NB4 (cell line): ENCODE data around the gene OBSCN.
A peak's percentile ranks its signal among the peaks of the same experiment; 100 is the strongest.

Source experiments
- CTCF ChIP-seq: IDR thresholded peaks from one replicate; pipeline ENCODE4 v1.5.1; 2012; ENCODE audit warnings: low read depth, low read length
- MAX ChIP-seq: IDR thresholded peaks from 2 replicates; pipeline ENCODE4 v1.6.1; 2011; ENCODE audit warnings: low read depth, low read length

GRCh38 chr1:228164561-228165371 lies 43.1 kb upstream of the OBSCN start:
- no peak for TF ChIP-seq CTCF
- TF ChIP-seq MAX: peak; percentile 68
